ENCODE data around the gene SFSWAP. TPM values are rescaled to one million over a fixed set of nuclear protein-coding genes. Genes with fewer than 3 reads are reported as not detected.

SFSWAP gene
- total RNA-seq, 2 donors from 2014 or later, result 31.6 to 45.8 TPM

DNA sequence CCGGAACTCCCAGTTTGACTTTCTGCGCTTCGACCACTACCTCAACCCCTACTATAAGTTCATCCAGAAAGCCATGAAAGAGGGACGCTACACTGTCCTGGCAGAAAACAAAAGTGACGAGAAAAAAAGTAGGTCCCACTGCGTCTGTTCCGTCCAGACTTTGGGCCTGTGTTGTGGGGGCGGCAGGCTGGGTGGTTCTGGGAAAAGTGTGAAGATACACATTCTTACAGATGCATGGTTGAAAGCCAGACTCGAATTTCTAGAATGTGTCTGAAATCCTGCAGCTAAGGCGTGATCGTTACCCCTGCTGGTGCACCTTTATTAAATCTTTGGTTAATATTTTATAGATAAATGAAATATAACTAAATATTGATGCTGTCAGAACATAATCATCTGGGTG lies 14.6 kb downstream of the SFSWAP start:
- DNase-seq, result no peak
- TF ChIP-seq POLR2A (IDR thresholded peaks at IDR 0.05) (no peak), CTCF (IDR thresholded peaks at IDR 0.05) (no peak)
- no peaks in the 10 kb centered on the region for H3K27me3 ChIP-seq
- no peaks in the 10 kb centered on the region for H3K9me3 ChIP-seq
- peaks cover 23 to 41% of the 10 kb centered on the region in 2 donors for H3K36me3 ChIP-seq (replicated peaks in 1 of 2; ENCODE audit: insufficient read depth in 1 of 2, low read depth in 2 of 2)
- no peak overlapping the region for H3K27ac ChIP-seq
- intact Hi-C loops (cut with DNase I), result no loop called here
- ATAC-seq, result no peak
- WGBS, 2 donors, result 91 to 93% methylated on average over 11 of the region's 11 CpGs
- no peak overlapping the region for H3K4me3 ChIP-seq
- no peaks in the 10 kb centered on the region for H3K4me1 ChIP-seq

DNA sequence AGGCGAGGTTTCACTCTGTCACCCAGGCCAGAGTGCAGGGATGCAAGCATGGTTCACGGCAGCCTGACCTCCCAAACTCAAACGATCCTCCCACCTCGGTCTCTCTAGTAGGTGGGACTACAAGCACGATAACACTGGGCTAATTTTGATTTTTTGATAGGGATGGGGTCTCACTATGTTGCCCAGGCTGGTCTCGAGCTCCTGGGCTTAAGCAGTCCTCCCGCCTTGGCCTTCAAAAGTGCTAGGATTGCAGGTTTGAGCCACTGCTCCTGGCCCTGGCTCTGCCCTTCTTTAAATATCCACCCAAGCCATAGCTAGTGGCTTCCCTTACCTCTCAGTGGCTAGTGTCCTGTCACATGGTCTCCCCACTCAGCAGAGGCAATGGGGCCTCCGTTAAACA lies 17.8 kb downstream of the SFSWAP start:
- TF ChIP-seq POLR2A (IDR thresholded peaks at IDR 0.05) (no peak), CTCF (IDR thresholded peaks at IDR 0.05) (no peak)
- Histone ChIP-seq H3K9me3 (no peaks in the 10 kb centered on the region), H3K4me3 (no peak overlapping the region), H3K27me3 (no peaks in the 10 kb centered on the region), H3K4me1 (no peaks in the 10 kb centered on the region), H3K27ac (no peak overlapping the region), H3K36me3 (replicated peaks in 1 of 2; ENCODE audit: insufficient read depth in 1 of 2, low read depth in 2 of 2) (peaks cover 25 to 42% of the 10 kb centered on the region in 2 donors)
- DNase-seq, result no peak
- ATAC-seq, result no peak
- intact Hi-C loops (cut with DNase I), result no loop called here
- WGBS, 2 donors, result 94% methylated on average over 8 of the region's 8 CpGs

GRCh38 chr12:131729254-131729955 lies 18.5 kb downstream of the SFSWAP start:
- peaks cover 25 to 48% of the 10 kb centered on the region in 2 donors for H3K36me3 ChIP-seq (replicated peaks in 1 of 2; ENCODE audit: insufficient read depth in 1 of 2, low read depth in 2 of 2)
- DNase-seq, result no peak

DNA sequence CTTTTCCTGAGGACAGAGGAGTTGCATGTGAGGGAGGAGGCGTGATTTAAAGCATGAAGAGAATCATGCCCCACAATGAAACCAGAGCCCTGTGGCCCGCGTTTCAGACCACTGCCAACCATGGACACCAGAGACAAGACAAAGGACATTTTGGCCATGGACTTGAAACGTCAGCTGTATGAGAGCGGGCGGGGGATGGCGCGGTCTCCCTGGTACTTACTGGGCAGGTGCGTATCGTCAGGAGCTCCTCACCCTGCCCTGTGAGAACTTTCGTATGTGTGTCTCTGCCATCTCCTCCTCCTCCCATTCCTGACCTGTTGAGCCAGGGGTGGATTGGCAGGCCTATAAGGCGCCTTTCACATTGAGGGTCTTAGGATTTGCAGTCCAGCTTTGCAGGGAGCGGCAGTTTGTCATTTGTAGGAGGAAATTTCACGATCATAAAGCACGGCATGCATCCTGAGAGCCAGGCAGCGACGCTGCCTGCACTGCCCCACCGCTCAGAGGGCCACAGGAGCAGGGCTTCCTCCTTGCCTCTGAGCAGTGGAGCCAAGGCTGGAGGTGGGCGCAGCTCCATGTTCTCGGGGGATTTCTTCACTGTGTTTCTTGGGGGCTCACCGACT lies 22.2 kb downstream of the SFSWAP start:
- WGBS, 2 donors, result 88 to 90% methylated on average over 3 to 21 of the region's 21 CpGs
- Histone ChIP-seq H3K27me3 (no peaks in the 10 kb centered on the region), H3K9me3 (no peaks in the 10 kb centered on the region), H3K4me1 (no peaks in the 10 kb centered on the region), H3K4me3 (no peak overlapping the region), H3K36me3 (replicated peaks in 1 of 2; ENCODE audit: insufficient read depth in 1 of 2, low read depth in 2 of 2) (peaks cover 20 to 41% of the 10 kb centered on the region in 2 donors), H3K27ac (no peak overlapping the region)
- TF ChIP-seq CTCF (IDR thresholded peaks at IDR 0.05), result no peak
- no peak for TF ChIP-seq POLR2A (IDR thresholded peaks at IDR 0.05)
- intact Hi-C loops (cut with DNase I), result no loop called here
- DNase-seq (no peak), ATAC-seq (no peak)

More at GRCh38 chr12:131729254-131729955, 18.5 kb downstream of the SFSWAP start:
- intact Hi-C loops (cut with DNase I), result no loop called here
- Histone ChIP-seq H3K9me3 (no peaks in the 10 kb centered on the region), H3K4me1 (no peaks in the 10 kb centered on the region), H3K4me3 (no peak overlapping the region), H3K27me3 (no peaks in the 10 kb centered on the region), H3K27ac (no peak overlapping the region)
- no peak for TF ChIP-seq CTCF (IDR thresholded peaks at IDR 0.05)
- TF ChIP-seq POLR2A (IDR thresholded peaks at IDR 0.05), result no peak
- WGBS, 2 donors, result 75 to 83% methylated on average over 9 of the region's 9 CpGs
- ATAC-seq, result no peak
